Neural progenitor cell (in vitro differentiated cells): ENCODE results near the gene C11orf86. TPM values are rescaled to one million over a fixed set of nuclear protein-coding genes. Genes with fewer than 3 reads are reported as not detected.

Experiments
- DNase-seq: peaks from one replicate; pipeline ENCODE4 v3.0.0-alpha.2; 2016; ENCODE audit warnings: low spot score
- H2AFZ ChIP-seq: fragments of 200-600 bp; sonication (generic); replicated peaks from 2 replicates; pipeline ENCODE4 v1.6.1; 2016; ENCODE audit warnings: antibody characterized with exemption
- H3F3A ChIP-seq: fragments of 200-600 bp; sonication (generic); 2 replicates; pipeline ENCODE4 v1.6.1; 2016; ENCODE audit warnings: antibody characterized with exemption, low read depth
- H3K27ac ChIP-seq: fragments of 200-600 bp; sonication (generic); 2 replicates; pipeline ENCODE4 v1.5.1; 2016; ENCODE audit warnings: mild to moderate bottlenecking
- H3K27me3 ChIP-seq: fragments of 200-600 bp; sonication (generic); 2 replicates; pipeline ENCODE4 v1.6.1; 2016; ENCODE audit warnings: mild to moderate bottlenecking, moderate library complexity
- H3K36me3 ChIP-seq: fragments of 200-600 bp; sonication (generic); 2 replicates; pipeline ENCODE4 v1.5.1; 2016
- H3K4me1 ChIP-seq: fragments of 200-600 bp; sonication (generic); 2 replicates; pipeline ENCODE4 v1.6.1; 2016; ENCODE audit warnings: mixed run types
- H3K4me2 ChIP-seq: fragments of 200-600 bp; sonication (generic); 2 replicates; pipeline ENCODE4 v1.6.1; 2016
- H3K4me3 ChIP-seq: fragments of 200-600 bp; sonication (generic); 2 replicates; pipeline ENCODE4 v1.5.1; 2016
- H3K79me2 ChIP-seq: fragments of 200-600 bp; sonication (generic); 2 replicates; pipeline ENCODE4 v1.6.1; 2016; ENCODE audit warnings: low read depth
- H3K9ac ChIP-seq: fragments of 200-600 bp; sonication (generic); 2 replicates; pipeline ENCODE4 v1.6.1; 2016
- H3K9me3 ChIP-seq: fragments of 200-600 bp; sonication (generic); 2 replicates; pipeline ENCODE4 v1.5.1; 2016; ENCODE audit warnings: low read depth
- H4K20me1 ChIP-seq: fragments of 200-600 bp; sonication (generic); 2 replicates; pipeline ENCODE4 v1.6.1; 2016; ENCODE audit warnings: low read depth
- H3K27ac Mint-ChIP-seq: 3 replicates; pipeline ENCODE4 v1.8.0; 2021; ENCODE audit warnings: mixed read lengths
- H3K27me3 Mint-ChIP-seq: 2 replicates; pipeline ENCODE4 v1.8.0; 2022; ENCODE audit warnings: low read depth, mild to moderate bottlenecking, inconsistent platforms, moderate library complexity, mixed read lengths; ENCODE audit not compliant: insufficient read depth
- H3K36me3 Mint-ChIP-seq: 3 replicates; pipeline ENCODE4 v1.8.0; 2021; ENCODE audit warnings: mixed read lengths
- H3K4me1 Mint-ChIP-seq: 3 replicates; pipeline ENCODE4 v1.8.0; 2021; ENCODE audit warnings: mixed read lengths
- H3K4me3 Mint-ChIP-seq: 3 replicates; pipeline ENCODE4 v1.8.0; 2021; ENCODE audit warnings: mild to moderate bottlenecking, moderate library complexity, mixed read lengths
- H3K9me3 Mint-ChIP-seq: 3 replicates; pipeline ENCODE4 v1.8.0; 2020; ENCODE audit warnings: mixed read lengths
- CTCF ChIP-seq: fragments of 200-600 bp; sonication (generic); IDR thresholded peaks from 2 replicates; pipeline ENCODE4 v1.5.1; 2017; ENCODE audit warnings: antibody characterized with exemption, mild to moderate bottlenecking
- EZH2 ChIP-seq: fragments of 200-600 bp; sonication (generic); IDR thresholded peaks from 2 replicates; pipeline ENCODE4 v1.6.1; 2017; ENCODE audit warnings: antibody characterized with exemption, mild to moderate bottlenecking, moderate library complexity
- EZH2phosphoT487 ChIP-seq: fragments of 200-600 bp; sonication (generic); IDR thresholded peaks from 2 replicates; pipeline ENCODE4 v1.6.1; 2017; ENCODE audit warnings: antibody characterized with exemption
- total RNA-seq: library from RNA; depleted of rRNA; stranded (reverse); fragments of >200 nt; gene quantifications from 2 replicates; pipeline ENCODE4 v1.2.3, GENCODE V29; 2015; ENCODE audit warnings: low replicate concordance

The C11orf86 gene
- total RNA-seq, 1 donor from 2014 or later: not detected

- H3K36me3 Mint-ChIP-seq: no peaks in the 10 kb centered on the region
These were observed 18.3 kb upstream of the C11orf86 start for GRCh38 chr11:66956689-66957290.

GRCh38 chr11:66957971-66958231 is 17.2 kb upstream of the C11orf86 start:
- Histone ChIP-seq H3K9ac (no peak overlapping the region), H2AFZ (peak overlapping the region; percentile 47), H3F3A (peaks cover 27% of the 10 kb centered on the region), H3K9me3 (no peaks in the 10 kb centered on the region), H4K20me1 (no peaks in the 10 kb centered on the region), H3K4me3 (peak overlapping the region; percentile 68), H3K27ac (peak overlapping the region; percentile 90), H3K36me3 (no peaks in the 10 kb centered on the region), H3K4me2 (peak overlapping the region; percentile 72), H3K27me3 (peaks cover 14% of the 10 kb centered on the region), H3K4me1 (peaks cover 13% of the 10 kb centered on the region), H3K79me2 (peaks cover 5% of the 10 kb centered on the region)
- Mint-ChIP-seq H3K4me3 (peak overlapping the region; percentile 90), H3K27ac (no peak overlapping the region), H3K36me3 (no peaks in the 10 kb centered on the region), H3K27me3 (peaks cover 7% of the 10 kb centered on the region), H3K9me3 (no peaks in the 10 kb centered on the region), H3K4me1 (peaks cover 28% of the 10 kb centered on the region)
- TF ChIP-seq EZH2: no peak
- TF ChIP-seq EZH2phosphoT487: no peak
- no peak for TF ChIP-seq CTCF
- no peak for DNase-seq

More at GRCh38 chr11:66956689-66957290, 18.3 kb upstream of the C11orf86 start:
- H3K27ac Mint-ChIP-seq: no peak overlapping the region
- peaks cover 5% of the 10 kb centered on the region for H3K27me3 Mint-ChIP-seq
- peak overlapping the region; percentile 72 for H3K4me2 ChIP-seq
- H3F3A ChIP-seq: peaks cover 23% of the 10 kb centered on the region
- no peak for TF ChIP-seq CTCF
- no peak for TF ChIP-seq EZH2phosphoT487
- TF ChIP-seq EZH2: no peak
- H3K9me3 ChIP-seq: no peaks in the 10 kb centered on the region
- no peak overlapping the region for H2AFZ ChIP-seq
- no peak overlapping the region for H3K4me3 ChIP-seq
- DNase-seq: peak; percentile 27
- H3K4me3 Mint-ChIP-seq: peak overlapping the region; percentile 85
- H3K4me1 Mint-ChIP-seq: peaks cover 28% of the 10 kb centered on the region
- no peak overlapping the region for H3K27ac ChIP-seq
- H3K27me3 ChIP-seq: peaks cover 14% of the 10 kb centered on the region
- no peak overlapping the region for H3K9ac ChIP-seq
- no peaks in the 10 kb centered on the region for H3K36me3 ChIP-seq
- peaks cover 5% of the 10 kb centered on the region for H3K79me2 ChIP-seq
- no peaks in the 10 kb centered on the region for H3K9me3 Mint-ChIP-seq
- H4K20me1 ChIP-seq: no peaks in the 10 kb centered on the region
- H3K4me1 ChIP-seq: peaks cover 13% of the 10 kb centered on the region

- Histone ChIP-seq H3K9ac (peak within 1 kb of the TSS; percentile 21), H4K20me1 (no peaks in the 10 kb centered on the region), H3K4me1 (peaks cover 13% of the 10 kb centered on the region), H3K4me3 (peak within 1 kb of the TSS; percentile 68), H3K27me3 (peaks cover 14% of the 10 kb centered on the region), H2AFZ (peak within 1 kb of the TSS; percentile 70), H3K9me3 (no peaks in the 10 kb centered on the region), H3K4me2 (peak within 1 kb of the TSS; percentile 74), H3K27ac (peak within 1 kb of the TSS; percentile 90), H3K79me2 (peaks cover 5% of the 10 kb centered on the region), H3K36me3 (no peaks in the 10 kb centered on the region), H3F3A (peaks cover 29% of the 10 kb centered on the region)
- peak within 1 kb of the TSS; percentile 90 for H3K4me3 Mint-ChIP-seq
- H3K9me3 Mint-ChIP-seq: no peaks in the 10 kb centered on the region
- no peak within 1 kb of the TSS for H3K27ac Mint-ChIP-seq
- peaks cover 28% of the 10 kb centered on the region for H3K4me1 Mint-ChIP-seq
- peaks cover 7% of the 10 kb centered on the region for H3K27me3 Mint-ChIP-seq
- no peak for TF ChIP-seq EZH2
- TF ChIP-seq CTCF: no peak
- TF ChIP-seq EZH2phosphoT487: no peak
- DNase-seq: peak; percentile 100
- H3K36me3 Mint-ChIP-seq: no peaks in the 10 kb centered on the region
These were observed 16.7 kb upstream of the C11orf86 start, which contains the start of gene PC for GRCh38 chr11:66958232-66958955. TSS of gene PC (minus strand) at chr11:66958383. CDS start at chr11:66872159, 86,224 bp downstream.
